Choroid plexus epithelial cell (primary cell): Measurements from ENCODE around the gene CFAP73.

Experiments
- DNase-seq: peaks from one replicate; pipeline ENCODE4 v3.0.0-alpha.2; 2010; ENCODE audit warnings: low read depth
- H3K4me3 ChIP-seq: 2 replicates; pipeline ENCODE4 v1.5.1; 2011; ENCODE audit warnings: low read depth, mild to moderate bottlenecking, control low read depth, low read length, moderate library complexity
- TF ChIP-seq, protein P1 (sequence below): conservative IDR thresholded peaks from 2 replicates; pipeline ENCODE4 v1.5.1; 2011; ENCODE audit warnings: low read depth, mild to moderate bottlenecking, control low read depth, inconsistent platforms, low read length, moderate library complexity

The CFAP73 gene

DNA sequence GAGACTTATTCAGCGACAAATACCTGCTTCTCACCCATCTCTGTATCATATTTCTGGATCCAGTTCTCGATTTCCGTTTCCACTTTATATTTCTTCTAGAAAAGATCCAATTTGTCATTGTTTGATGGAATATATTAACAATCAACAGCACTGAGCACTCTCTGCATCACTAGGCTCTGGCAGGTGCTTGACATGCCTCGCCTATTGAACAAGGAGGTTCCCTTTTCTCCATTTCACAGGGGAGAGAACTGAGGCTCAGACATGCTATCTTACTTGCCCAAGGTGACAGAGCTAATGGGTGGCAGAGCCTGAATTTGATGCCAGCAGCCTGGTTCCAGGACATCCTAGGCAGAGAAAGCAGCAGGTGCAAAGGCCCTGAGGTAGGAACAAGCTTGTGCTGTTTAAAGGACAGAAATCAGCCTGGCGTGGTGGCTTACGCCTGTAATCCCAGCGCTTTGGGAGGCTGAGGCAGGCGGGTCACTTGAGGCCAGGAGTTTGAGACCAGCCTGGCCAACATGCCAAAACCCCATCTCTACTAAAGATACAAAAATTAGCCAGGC lies 48.1 kb downstream of the CFAP73 start:
- TF ChIP-seq, protein P1, sequence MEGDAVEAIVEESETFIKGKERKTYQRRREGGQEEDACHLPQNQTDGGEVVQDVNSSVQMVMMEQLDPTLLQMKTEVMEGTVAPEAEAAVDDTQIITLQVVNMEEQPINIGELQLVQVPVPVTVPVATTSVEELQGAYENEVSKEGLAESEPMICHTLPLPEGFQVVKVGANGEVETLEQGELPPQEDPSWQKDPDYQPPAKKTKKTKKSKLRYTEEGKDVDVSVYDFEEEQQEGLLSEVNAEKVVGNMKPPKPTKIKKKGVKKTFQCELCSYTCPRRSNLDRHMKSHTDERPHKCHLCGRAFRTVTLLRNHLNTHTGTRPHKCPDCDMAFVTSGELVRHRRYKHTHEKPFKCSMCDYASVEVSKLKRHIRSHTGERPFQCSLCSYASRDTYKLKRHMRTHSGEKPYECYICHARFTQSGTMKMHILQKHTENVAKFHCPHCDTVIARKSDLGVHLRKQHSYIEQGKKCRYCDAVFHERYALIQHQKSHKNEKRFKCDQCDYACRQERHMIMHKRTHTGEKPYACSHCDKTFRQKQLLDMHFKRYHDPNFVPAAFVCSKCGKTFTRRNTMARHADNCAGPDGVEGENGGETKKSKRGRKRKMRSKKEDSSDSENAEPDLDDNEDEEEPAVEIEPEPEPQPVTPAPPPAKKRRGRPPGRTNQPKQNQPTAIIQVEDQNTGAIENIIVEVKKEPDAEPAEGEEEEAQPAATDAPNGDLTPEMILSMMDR: no peak
- no peak for DNase-seq
- H3K4me3 ChIP-seq: no peak overlapping the region

GRCh38 chr12:113198296-113198695 lies 48.8 kb downstream of the CFAP73 start:
- no peak overlapping the region for H3K4me3 ChIP-seq
- no peak for DNase-seq
- TF ChIP-seq, protein P1: no peak

GRCh38 chr12:113200021-113200797 lies 50.7 kb downstream of the CFAP73 start:
- no peak for DNase-seq
- TF ChIP-seq, protein P1: no peak

GRCh38 chr12:113201187-113202177 lies 52.0 kb downstream of the CFAP73 start:
- TF ChIP-seq, protein P1: no peak
- H3K4me3 ChIP-seq: no peak overlapping the region
- no peak for DNase-seq

More at GRCh38 chr12:113200021-113200797, 50.7 kb downstream of the CFAP73 start:
- no peak overlapping the region for H3K4me3 ChIP-seq

GRCh38 chr12:113202300-113203075 lies 53.0 kb downstream of the CFAP73 start:
- TF ChIP-seq, protein P1: no peak
- no peak overlapping the region for H3K4me3 ChIP-seq
- DNase-seq: no peak
